DMS 273 treated with DMSO at 0.1 percent for 48 hours (cell line): Measurements from ENCODE around the gene CYP2E1.
"Not testable (repeated sequence)": the region's sequence is repeated elsewhere in the genome, so short reads cannot be mapped to it uniquely, and the experiment has no call there.

Experiments
- DNase-seq: peaks from one replicate; lab custom pipeline; 2025; lab: John Stamatoyannopoulos, UW

The CYP2E1 gene

GRCh38 chr10:133528845-133529575 is 1.8 kb downstream of the CYP2E1 start:
- no peak for DNase-seq

- DNase-seq = no peak
Measured at GRCh38 chr10:133529576-133529946, 2.4 kb downstream of the CYP2E1 start.

GRCh38 chr10:133530506-133530905 is 3.3 kb downstream of the CYP2E1 start:
- no peak for DNase-seq

GRCh38 chr10:133532871-133533270 is 5.7 kb downstream of the CYP2E1 start:
- no peak for DNase-seq

GRCh38 chr10:133534417-133534816 is 7.3 kb downstream of the CYP2E1 start:
- no peak for DNase-seq

- DNase-seq = no peak
Measured at GRCh38 chr10:133536198-133536597, 9.0 kb downstream of the CYP2E1 start.

- no peak for DNase-seq
Measured at GRCh38 chr10:133537546-133538545, 10.7 kb downstream of the CYP2E1 start.

- not testable (repeated sequence) for DNase-seq
Measured at GRCh38 chr10:133541441-133541975, 14.3 kb downstream of the CYP2E1 start.

- no peak for DNase-seq
Measured at GRCh38 chr10:133544506-133544905, 17.3 kb downstream of the CYP2E1 start.

GRCh38 chr10:133554600-133554999 is 27.4 kb downstream of the CYP2E1 start:
- DNase-seq = no peak

- no peak for DNase-seq
Measured at GRCh38 chr10:133555521-133555920, 28.4 kb downstream of the CYP2E1 start.

- no peak for DNase-seq
Measured at GRCh38 chr10:133557381-133557780, 30.2 kb downstream of the CYP2E1 start.

GRCh38 chr10:133559216-133559615 is 32.1 kb downstream of the CYP2E1 start:
- no peak for DNase-seq

- DNase-seq = no peak
Measured at GRCh38 chr10:133564816-133565215, 37.7 kb downstream of the CYP2E1 start.

GRCh38 chr10:133565441-133566294 is 38.5 kb downstream of the CYP2E1 start, which contains the start of gene SYCE1:
TSS of gene SYCE1 (minus strand) at chr10:133565583. CDS start at chr10:133565529, 54 bp downstream.
- no peak for DNase-seq

- no peak for DNase-seq
Measured at GRCh38 chr10:133567119-133567518, 40.0 kb downstream of the CYP2E1 start.

GRCh38 chr10:133567609-133568286 is 40.6 kb downstream of the CYP2E1 start:
- no peak for DNase-seq

GRCh38 chr10:133568287-133568614 is 41.1 kb downstream of the CYP2E1 start:
- no peak for DNase-seq

- not testable (repeated sequence) for DNase-seq
Measured at GRCh38 chr10:133568831-133569527, 41.8 kb downstream of the CYP2E1 start.

GRCh38 chr10:133569801-133570200 is 42.6 kb downstream of the CYP2E1 start:
- not testable (repeated sequence) for DNase-seq
